ENCODE measurements around the gene PHF2. TPM values are rescaled to one million over a fixed set of nuclear protein-coding genes. Genes with fewer than 3 reads are reported as not detected.

PHF2 gene
- total and polyA plus RNA-seq, 2 experiments from 2014 or later = 4.3 to 11.8 TPM

DNA sequence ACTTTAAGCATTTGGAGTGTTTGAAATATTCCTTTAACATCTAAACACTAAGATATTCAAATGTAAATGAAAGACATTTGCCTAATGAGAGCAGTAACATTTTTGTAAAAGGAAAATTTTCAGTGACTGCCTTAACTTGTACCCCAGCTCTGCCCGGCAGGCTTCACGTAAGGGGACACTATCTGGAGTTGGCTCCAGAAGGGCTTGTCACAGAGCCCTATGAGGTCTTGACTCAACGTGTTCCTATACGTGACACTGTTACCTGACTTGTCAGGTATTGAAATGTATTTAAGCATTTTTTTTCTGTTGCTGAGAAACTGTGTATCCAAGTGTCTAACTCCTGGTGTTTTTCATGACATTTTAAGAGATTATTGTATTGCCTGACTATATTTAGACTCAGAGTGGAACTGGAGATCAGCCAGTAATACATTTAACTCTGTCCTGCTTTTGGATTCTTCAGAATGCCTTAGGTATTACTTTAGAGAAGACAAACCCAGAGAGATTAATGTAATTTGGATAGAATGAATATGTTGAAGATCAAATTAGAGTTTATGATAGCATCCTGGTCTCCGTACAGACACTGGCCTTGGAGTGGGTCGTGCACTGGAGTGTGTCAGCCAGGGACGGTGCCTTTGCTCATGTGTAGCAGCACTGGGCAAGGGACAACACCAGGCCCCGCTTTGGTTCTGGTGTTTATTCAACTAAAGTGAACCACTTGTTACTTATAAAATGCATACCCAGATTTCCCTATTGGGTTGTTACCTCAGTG, 34.6 kb upstream of the PHF2 start:
- no peak overlapping the region for H3K4me3 ChIP-seq
- H3K9me2 ChIP-seq (ENCODE audit: insufficient read depth) = no peaks in the 10 kb centered on the region
- H3K27ac ChIP-seq (ENCODE audit: low read depth) = no peak overlapping the region
- ATAC-seq = no peak
- H3K4me1 ChIP-seq (ENCODE audit: insufficient read depth) = no peaks in the 10 kb centered on the region
- no peaks in the 10 kb centered on the region for H3K9me3 Mint-ChIP-seq
- H3K27me3 ChIP-seq (ENCODE audit: insufficient read depth) = no peaks in the 10 kb centered on the region
- no peak overlapping the region for H2AFZ ChIP-seq
- H4K20me1 ChIP-seq (replicated peaks; ENCODE audit: insufficient read depth) = peaks cover 5% of the 10 kb centered on the region
- H3K4me3 Mint-ChIP-seq = no peak overlapping the region
- peaks cover 25% of the 10 kb centered on the region for H3K79me2 ChIP-seq (replicated peaks; ENCODE audit: insufficient read depth)
- DNase-seq (ENCODE audit: low spot score) = no peak
- no peaks in the 10 kb centered on the region for H3F3A ChIP-seq (replicated peaks; ENCODE audit: low read depth)
- TF ChIP-seq, protein P1, sequence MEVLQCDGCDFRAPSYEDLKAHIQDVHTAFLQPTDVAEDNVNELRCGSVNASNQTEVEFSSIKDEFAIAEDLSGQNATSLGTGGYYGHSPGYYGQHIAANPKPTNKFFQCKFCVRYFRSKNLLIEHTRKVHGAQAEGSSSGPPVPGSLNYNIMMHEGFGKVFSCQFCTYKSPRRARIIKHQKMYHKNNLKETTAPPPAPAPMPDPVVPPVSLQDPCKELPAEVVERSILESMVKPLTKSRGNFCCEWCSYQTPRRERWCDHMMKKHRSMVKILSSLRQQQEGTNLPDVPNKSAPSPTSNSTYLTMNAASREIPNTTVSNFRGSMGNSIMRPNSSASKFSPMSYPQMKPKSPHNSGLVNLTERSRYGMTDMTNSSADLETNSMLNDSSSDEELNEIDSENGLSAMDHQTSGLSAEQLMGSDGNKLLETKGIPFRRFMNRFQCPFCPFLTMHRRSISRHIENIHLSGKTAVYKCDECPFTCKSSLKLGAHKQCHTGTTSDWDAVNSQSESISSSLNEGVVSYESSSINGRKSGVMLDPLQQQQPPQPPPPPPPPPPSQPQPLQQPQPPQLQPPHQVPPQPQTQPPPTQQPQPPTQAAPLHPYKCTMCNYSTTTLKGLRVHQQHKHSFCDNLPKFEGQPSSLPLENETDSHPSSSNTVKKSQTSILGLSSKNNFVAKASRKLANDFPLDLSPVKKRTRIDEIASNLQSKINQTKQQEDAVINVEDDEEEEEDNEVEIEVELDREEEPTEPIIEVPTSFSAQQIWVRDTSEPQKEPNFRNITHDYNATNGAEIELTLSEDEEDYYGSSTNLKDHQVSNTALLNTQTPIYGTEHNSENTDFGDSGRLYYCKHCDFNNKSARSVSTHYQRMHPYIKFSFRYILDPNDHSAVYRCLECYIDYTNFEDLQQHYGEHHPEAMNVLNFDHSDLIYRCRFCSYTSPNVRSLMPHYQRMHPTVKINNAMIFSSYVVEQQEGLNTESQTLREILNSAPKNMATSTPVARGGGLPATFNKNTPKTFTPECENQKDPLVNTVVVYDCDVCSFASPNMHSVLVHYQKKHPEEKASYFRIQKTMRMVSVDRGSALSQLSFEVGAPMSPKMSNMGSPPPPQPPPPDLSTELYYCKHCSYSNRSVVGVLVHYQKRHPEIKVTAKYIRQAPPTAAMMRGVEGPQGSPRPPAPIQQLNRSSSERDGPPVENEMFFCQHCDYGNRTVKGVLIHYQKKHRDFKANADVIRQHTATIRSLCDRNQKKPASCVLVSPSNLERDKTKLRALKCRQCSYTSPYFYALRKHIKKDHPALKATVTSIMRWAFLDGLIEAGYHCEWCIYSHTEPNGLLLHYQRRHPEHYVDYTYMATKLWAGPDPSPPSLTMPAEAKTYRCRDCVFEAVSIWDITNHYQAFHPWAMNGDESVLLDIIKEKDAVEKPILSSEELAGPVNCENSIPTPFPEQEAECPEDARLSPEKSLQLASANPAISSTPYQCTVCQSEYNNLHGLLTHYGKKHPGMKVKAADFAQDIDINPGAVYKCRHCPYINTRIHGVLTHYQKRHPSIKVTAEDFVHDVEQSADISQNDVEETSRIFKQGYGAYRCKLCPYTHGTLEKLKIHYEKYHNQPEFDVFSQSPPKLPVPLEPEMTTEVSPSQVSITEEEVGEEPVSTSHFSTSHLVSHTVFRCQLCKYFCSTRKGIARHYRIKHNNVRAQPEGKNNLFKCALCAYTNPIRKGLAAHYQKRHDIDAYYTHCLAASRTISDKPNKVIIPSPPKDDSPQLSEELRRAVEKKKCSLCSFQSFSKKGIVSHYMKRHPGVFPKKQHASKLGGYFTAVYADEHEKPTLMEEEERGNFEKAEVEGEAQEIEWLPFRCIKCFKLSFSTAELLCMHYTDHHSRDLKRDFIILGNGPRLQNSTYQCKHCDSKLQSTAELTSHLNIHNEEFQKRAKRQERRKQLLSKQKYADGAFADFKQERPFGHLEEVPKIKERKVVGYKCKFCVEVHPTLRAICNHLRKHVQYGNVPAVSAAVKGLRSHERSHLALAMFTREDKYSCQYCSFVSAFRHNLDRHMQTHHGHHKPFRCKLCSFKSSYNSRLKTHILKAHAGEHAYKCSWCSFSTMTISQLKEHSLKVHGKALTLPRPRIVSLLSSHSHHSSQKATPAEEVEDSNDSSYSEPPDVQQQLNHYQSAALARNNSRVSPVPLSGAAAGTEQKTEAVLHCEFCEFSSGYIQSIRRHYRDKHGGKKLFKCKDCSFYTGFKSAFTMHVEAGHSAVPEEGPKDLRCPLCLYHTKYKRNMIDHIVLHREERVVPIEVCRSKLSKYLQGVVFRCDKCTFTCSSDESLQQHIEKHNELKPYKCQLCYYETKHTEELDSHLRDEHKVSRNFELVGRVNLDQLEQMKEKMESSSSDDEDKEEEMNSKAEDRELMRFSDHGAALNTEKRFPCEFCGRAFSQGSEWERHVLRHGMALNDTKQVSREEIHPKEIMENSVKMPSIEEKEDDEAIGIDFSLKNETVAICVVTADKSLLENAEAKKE (CRISPR knock-in tag; IDR thresholded peaks at IDR 0.05) = no peak
- TF ChIP-seq EZH2 (IDR thresholded peaks at IDR 0.05; ENCODE audit: low read depth, unreplicated experiment) = no peak
- no peak for TF ChIP-seq STAT1 (IDR thresholded peaks at IDR 0.05; ENCODE audit: unreplicated experiment)
- no peak for TF ChIP-seq POLR2AphosphoS5 (IDR thresholded peaks at IDR 0.05; ENCODE audit: low read depth)
- TF ChIP-seq ZNF331 (CRISPR knock-in tag; IDR thresholded peaks at IDR 0.05; ENCODE audit: low read depth) = no peak
- TF ChIP-seq CREB1 (CRISPR knock-in tag; IDR thresholded peaks at IDR 0.05; ENCODE audit: low read depth) = no peak
- TF ChIP-seq, protein P2, sequence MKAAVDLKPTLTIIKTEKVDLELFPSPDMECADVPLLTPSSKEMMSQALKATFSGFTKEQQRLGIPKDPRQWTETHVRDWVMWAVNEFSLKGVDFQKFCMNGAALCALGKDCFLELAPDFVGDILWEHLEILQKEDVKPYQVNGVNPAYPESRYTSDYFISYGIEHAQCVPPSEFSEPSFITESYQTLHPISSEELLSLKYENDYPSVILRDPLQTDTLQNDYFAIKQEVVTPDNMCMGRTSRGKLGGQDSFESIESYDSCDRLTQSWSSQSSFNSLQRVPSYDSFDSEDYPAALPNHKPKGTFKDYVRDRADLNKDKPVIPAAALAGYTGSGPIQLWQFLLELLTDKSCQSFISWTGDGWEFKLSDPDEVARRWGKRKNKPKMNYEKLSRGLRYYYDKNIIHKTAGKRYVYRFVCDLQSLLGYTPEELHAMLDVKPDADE (IDR thresholded peaks at IDR 0.05) = no peak
- TF ChIP-seq, protein P3, sequence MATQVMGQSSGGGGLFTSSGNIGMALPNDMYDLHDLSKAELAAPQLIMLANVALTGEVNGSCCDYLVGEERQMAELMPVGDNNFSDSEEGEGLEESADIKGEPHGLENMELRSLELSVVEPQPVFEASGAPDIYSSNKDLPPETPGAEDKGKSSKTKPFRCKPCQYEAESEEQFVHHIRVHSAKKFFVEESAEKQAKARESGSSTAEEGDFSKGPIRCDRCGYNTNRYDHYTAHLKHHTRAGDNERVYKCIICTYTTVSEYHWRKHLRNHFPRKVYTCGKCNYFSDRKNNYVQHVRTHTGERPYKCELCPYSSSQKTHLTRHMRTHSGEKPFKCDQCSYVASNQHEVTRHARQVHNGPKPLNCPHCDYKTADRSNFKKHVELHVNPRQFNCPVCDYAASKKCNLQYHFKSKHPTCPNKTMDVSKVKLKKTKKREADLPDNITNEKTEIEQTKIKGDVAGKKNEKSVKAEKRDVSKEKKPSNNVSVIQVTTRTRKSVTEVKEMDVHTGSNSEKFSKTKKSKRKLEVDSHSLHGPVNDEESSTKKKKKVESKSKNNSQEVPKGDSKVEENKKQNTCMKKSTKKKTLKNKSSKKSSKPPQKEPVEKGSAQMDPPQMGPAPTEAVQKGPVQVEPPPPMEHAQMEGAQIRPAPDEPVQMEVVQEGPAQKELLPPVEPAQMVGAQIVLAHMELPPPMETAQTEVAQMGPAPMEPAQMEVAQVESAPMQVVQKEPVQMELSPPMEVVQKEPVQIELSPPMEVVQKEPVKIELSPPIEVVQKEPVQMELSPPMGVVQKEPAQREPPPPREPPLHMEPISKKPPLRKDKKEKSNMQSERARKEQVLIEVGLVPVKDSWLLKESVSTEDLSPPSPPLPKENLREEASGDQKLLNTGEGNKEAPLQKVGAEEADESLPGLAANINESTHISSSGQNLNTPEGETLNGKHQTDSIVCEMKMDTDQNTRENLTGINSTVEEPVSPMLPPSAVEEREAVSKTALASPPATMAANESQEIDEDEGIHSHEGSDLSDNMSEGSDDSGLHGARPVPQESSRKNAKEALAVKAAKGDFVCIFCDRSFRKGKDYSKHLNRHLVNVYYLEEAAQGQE (IDR thresholded peaks at IDR 0.05; ENCODE audit: unreplicated experiment) = no peak
- TF ChIP-seq ZNF114 (CRISPR knock-in tag; IDR thresholded peaks at IDR 0.05) = no peak
- no peak for TF ChIP-seq JUNB (IDR thresholded peaks at IDR 0.05; ENCODE audit: unreplicated experiment)
- no peak for TF ChIP-seq EZH2phosphoT487 (IDR thresholded peaks at IDR 0.05; ENCODE audit: unreplicated experiment)
- TF ChIP-seq, protein P4, sequence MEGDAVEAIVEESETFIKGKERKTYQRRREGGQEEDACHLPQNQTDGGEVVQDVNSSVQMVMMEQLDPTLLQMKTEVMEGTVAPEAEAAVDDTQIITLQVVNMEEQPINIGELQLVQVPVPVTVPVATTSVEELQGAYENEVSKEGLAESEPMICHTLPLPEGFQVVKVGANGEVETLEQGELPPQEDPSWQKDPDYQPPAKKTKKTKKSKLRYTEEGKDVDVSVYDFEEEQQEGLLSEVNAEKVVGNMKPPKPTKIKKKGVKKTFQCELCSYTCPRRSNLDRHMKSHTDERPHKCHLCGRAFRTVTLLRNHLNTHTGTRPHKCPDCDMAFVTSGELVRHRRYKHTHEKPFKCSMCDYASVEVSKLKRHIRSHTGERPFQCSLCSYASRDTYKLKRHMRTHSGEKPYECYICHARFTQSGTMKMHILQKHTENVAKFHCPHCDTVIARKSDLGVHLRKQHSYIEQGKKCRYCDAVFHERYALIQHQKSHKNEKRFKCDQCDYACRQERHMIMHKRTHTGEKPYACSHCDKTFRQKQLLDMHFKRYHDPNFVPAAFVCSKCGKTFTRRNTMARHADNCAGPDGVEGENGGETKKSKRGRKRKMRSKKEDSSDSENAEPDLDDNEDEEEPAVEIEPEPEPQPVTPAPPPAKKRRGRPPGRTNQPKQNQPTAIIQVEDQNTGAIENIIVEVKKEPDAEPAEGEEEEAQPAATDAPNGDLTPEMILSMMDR (conservative IDR thresholded peaks at IDR 0.05; ENCODE audit: low read depth in 2 of 2) = no peak
- no peak overlapping the region for H3K27ac Mint-ChIP-seq
- H3K4me2 ChIP-seq = no peak overlapping the region
- H3K27me3 Mint-ChIP-seq (ENCODE audit: insufficient read depth, low read depth, poor library complexity) = peaks cover 13% of the 10 kb centered on the region
- H3K36me3 ChIP-seq (ENCODE audit: insufficient read depth) = peaks cover 8% of the 10 kb centered on the region
- H3K4me1 Mint-ChIP-seq = peaks cover 5% of the 10 kb centered on the region; the same call in 2 of the 3 replicates
- peaks cover 23% of the 10 kb centered on the region for H3K36me3 Mint-ChIP-seq (ENCODE audit: low read depth)
